GM13976 (cell line): ENCODE measurements around the gene GALR1.
"Not testable (repeated sequence)": the region's sequence is repeated elsewhere in the genome, so short reads cannot be mapped to it uniquely, and the experiment has no call there.

Source experiments
- DNase-seq: peaks from one replicate; pipeline ENCODE4 v3.0.0; 2012; ENCODE audit warnings: low spot score
- in situ Hi-C: fragments of 300-500 bp; cut with MboI; formaldehyde crosslinking; loops from one replicate; pipeline ENCODE4 v1.12.0; 2022; ENCODE audit warnings: low sequenced_read_pairs, mixed read lengths, inconsistent platforms; ENCODE audit not compliant: unreplicated experiment
- TF ChIP-seq, protein P1 (sequence below): IDR thresholded peaks from 2 replicates; pipeline ENCODE4 v1.5.1; 2012; ENCODE audit warnings: borderline replicate concordance, mild to moderate bottlenecking; ENCODE audit not compliant: insufficient read depth; ENCODE audit errors: extremely low read depth, missing control alignments, control extremely low read depth

GALR1 gene

DNA sequence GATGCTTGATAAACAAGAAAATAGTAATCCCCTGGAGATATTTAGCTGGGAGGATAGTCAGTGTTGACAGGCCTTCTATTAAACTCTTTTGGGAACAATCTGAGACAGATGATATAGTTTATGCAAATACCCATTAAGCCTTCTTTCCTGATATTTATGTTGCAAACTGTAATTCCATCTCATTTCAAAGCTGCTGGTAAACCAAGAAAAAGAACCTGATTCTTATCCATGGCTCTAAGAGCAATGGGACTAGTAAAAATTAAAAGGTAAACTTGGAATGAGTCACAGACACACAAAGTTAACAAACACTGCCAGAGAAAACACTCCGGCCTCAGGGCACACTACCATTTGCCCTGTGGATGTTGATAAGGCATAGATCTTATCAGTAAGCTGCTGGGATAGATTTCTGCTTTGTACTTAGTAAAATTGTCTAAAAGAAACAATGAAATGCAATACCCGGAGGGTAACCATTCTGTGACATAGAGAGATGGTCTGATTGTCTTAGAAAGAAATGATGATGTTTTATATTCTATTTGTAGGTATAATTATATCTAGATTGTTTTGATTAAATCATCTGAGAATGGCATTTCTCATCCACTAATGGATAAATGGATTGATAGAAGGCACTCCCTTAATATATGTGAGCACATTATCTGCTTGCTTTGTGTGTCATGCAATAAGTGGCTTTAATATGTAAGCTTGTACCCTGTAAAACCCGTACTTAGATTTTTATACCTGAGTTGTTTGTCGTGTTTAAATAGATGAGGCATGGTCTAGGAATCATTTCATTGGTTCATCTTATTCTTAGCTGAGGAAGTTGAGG, 13.2 kb downstream of the GALR1 start:
- DNase-seq = no peak
- TF ChIP-seq, protein P1, sequence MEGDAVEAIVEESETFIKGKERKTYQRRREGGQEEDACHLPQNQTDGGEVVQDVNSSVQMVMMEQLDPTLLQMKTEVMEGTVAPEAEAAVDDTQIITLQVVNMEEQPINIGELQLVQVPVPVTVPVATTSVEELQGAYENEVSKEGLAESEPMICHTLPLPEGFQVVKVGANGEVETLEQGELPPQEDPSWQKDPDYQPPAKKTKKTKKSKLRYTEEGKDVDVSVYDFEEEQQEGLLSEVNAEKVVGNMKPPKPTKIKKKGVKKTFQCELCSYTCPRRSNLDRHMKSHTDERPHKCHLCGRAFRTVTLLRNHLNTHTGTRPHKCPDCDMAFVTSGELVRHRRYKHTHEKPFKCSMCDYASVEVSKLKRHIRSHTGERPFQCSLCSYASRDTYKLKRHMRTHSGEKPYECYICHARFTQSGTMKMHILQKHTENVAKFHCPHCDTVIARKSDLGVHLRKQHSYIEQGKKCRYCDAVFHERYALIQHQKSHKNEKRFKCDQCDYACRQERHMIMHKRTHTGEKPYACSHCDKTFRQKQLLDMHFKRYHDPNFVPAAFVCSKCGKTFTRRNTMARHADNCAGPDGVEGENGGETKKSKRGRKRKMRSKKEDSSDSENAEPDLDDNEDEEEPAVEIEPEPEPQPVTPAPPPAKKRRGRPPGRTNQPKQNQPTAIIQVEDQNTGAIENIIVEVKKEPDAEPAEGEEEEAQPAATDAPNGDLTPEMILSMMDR = no peak
- in situ Hi-C loops = no loop called here

DNA sequence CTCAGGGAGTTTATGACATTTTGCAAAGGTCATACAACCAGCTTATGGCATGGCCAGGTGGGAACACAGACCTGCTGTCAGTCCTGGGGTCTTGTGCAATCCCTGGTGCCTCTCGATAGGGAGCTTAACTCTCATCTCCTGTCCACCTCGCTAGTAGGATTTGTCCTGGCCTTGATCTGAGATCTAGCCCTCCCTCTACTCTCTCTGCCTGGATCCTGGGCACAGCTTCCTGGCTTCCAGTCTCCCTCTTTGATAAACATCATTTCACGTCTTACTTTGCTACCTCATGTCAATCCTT, 13.8 kb downstream of the GALR1 start:
- DNase-seq = no peak
- TF ChIP-seq, protein P1 = no peak
- in situ Hi-C loops = no loop called here

DNA sequence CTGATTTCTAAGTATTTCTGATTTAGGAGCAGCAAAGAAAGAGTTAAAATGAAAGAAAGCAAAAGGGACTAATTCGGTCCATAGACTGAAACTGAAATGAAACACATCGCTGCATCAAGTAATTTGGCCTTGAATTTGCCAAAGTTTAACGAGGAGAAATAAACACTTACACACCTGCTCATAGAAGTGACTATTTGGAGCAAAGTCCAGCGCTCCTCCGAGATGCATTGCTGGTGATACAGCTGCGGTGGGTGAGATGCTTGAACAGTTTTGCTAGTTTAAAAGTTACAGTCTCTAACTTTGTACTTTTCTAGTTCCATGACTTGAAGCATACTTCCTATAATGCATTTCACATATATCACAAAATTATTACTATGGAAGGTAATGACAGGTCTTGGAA, 18.3 kb downstream of the GALR1 start:
- in situ Hi-C loops = no loop called here
- TF ChIP-seq, protein P1 = no peak
- no peak for DNase-seq

DNA sequence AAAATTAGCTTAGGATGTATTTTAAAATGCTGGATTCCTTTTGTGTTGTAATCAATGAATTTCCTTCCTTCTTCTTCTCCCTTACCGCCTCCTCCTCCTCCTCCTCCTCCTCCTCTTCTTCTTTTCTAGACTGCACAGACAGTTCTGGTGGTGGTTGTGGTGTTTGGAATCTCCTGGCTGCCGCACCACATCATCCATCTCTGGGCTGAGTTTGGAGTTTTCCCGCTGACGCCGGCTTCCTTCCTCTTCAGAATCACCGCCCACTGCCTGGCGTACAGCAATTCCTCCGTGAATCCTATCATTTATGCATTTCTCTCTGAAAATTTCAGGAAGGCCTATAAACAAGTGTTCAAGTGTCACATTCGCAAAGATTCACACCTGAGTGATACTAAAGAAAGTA, 18.8 kb downstream of the GALR1 start:
- DNase-seq = no peak
- TF ChIP-seq, protein P1 = no peak
- in situ Hi-C loops = no loop called here

DNA sequence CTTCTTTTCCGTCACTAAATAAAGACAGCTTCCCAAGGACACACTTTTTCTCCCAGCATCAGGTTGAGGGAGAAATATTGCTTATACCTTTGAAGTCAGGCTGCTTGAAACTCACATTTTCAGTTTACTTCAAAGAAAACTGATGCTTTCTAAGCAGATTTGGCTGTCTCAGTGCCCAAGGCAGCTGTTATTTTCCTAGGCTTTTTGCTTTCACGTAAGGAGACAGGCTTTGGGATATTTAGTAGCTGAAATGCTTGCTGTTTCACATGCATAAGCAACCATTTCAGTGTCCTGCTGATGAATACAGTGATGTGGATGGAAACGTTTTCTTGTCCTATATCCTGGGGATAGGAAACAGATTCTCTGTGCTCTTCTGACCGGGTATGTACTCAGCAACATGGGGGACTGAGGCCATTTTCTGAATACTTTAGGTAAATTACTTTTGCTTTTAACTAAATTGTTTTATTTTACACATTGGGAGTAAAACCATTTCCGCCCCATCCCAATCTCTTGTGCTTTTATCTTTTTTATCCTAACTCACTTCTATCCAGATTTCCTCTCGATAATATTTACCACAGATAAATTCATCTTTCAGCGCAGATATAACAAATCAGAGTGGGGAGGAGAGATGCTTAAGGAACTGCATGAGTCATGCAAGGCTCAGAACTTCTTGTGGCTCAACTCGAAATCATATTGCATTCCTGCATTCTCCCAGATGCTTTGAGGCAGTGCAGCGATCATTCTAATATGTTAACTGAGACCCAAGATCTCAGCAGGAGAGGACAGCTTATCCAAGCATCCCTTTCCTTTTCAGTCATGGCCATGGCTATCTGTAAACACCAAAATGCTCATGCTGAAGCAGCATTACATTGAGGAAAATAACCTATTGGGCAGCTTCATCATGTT, 22.2 kb downstream of the GALR1 start:
- DNase-seq = no peak
- TF ChIP-seq, protein P1 = no peak
- in situ Hi-C loops = no loop called here

DNA sequence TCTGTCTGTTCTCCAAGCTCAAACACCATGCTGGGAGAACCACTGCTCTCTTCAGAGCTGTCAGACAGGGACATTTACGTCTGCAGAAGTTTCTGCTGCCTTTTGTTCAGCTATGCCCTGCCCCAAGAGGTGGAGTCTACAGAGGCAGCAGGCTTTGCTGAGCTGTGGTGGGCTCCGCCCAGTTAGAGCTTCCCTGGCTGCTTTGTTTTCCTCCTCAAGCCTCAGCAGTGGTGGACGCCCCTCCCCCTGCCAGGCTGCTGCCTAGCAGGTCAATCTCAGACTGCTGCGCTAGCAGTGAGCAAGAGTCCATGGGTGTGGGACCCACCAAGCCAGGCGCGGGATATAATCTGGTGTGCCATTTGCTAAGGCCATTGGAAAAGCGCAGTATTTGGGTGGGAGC, 41.2 kb downstream of the GALR1 start:
- in situ Hi-C loops, DNase-seq: not testable (repeated sequence)

DNA sequence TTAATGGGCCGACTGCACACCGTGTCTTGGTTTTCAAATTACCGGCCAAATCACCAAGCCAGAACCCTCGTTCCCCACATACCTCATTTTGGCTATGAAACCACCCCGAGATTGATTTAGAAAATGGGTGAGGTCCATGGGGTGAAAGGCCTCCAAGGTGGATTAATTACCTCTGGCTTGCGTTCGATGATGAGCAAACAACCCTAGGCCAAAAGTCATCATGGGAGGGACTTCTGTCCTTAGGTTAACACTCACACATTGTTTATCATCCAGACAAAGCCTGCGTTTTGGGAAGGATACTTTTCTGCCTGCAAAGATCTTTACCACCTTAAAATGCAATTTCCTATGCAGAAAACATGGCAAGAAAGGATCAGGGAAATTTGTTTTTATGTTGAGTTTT, 48.5 kb downstream of the GALR1 start:
- DNase-seq = no peak
- in situ Hi-C loops = no loop called here
- TF ChIP-seq, protein P1 = no peak
